Measurements from ENCODE around the gene FCHSD2.

GRCh38 chr11:72833083-72833733 is 308.9 kb downstream of the FCHSD2 start:
- TF ChIP-seq CTCF (IDR thresholded peaks at IDR 0.05) (no peak), POLR2A (IDR thresholded peaks at IDR 0.05) (no peak), POLR2AphosphoS5 (IDR thresholded peaks at IDR 0.05) (no peak)

Data from suprapubic skin (tissue), 4 donors.